Common myeloid progenitor, CD34-positive (primary cell): Measurements from ENCODE around the gene TSPO.
"Not testable (repeated sequence)": the region's sequence is repeated elsewhere in the genome, so short reads cannot be mapped to it uniquely, and the experiment has no call there.

ENCODE experiments used
- CTCF ChIA-PET: fragments of 350-600 bp; sonication (Branson Sonifier 250); formaldehyde crosslinking; loops from one replicate; lab custom pipeline; 2021; ENCODE audit warnings: antibody characterized with exemption; lab: Charles Lee
- POLR2A ChIA-PET: fragments of 350-600 bp; sonication (Branson Sonifier 250); formaldehyde crosslinking; loops from one replicate; lab custom pipeline; 2021; ENCODE audit warnings: antibody characterized with exemption; lab: Charles Lee
- DNase-seq, 3 donors: peaks; one replicate each; pipeline versions ENCODE4 v3.0.0 to v3.0.0-alpha.2; 2013
- H3K27ac ChIP-seq, 2 experiments: 1 replicate in 1 of 2; 2 replicates in 1 of 2; pipeline ENCODE4 v1.7.0; 2013; ENCODE audit warnings: inconsistent platforms in 2 of 2, low read length in 2 of 2, mild to moderate bottlenecking in 2 of 2, low read depth in 1 of 2, moderate library complexity in 1 of 2; ENCODE audit not compliant: severe bottlenecking in 2 of 2, insufficient read depth in 1 of 2, poor library complexity in 1 of 2
- H3K27me3 ChIP-seq, 5 experiments: replicated peaks in 2 of 5; 1 replicate in 3 of 5; 2 replicates in 2 of 5; pipeline versions ENCODE4 v1.6.1 to v1.7.0; 2013; ENCODE audit warnings: low read length in 4 of 5, mild to moderate bottlenecking in 2 of 5, moderate library complexity in 2 of 5, inconsistent platforms in 1 of 5; ENCODE audit not compliant: insufficient read depth in 5 of 5, control insufficient read depth in 4 of 5
- H3K36me3 ChIP-seq, 4 experiments: 1 replicate in 2 of 4; 2 replicates in 2 of 4; pipeline versions ENCODE4 v1.6.1 to v1.7.0; 2013; ENCODE audit warnings: low read length in 3 of 4, control low read depth in 1 of 4, mild to moderate bottlenecking in 1 of 4; ENCODE audit not compliant: control insufficient read depth in 4 of 4, insufficient read depth in 4 of 4
- H3K4me1 ChIP-seq, 4 experiments: 1 replicate in 3 of 4; 2 replicates in 1 of 4; pipeline versions ENCODE4 v1.6.1 to v1.7.1; 2013; ENCODE audit warnings: low read length in 3 of 4, mild to moderate bottlenecking in 3 of 4, control low read depth in 1 of 4, inconsistent platforms in 1 of 4, moderate library complexity in 1 of 4; ENCODE audit not compliant: control insufficient read depth in 4 of 4, insufficient read depth in 4 of 4; ENCODE audit errors: control extremely low read depth in 1 of 4
- H3K4me3 ChIP-seq, 7 experiments: 1 replicate in 4 of 7; 2 replicates in 3 of 7; pipeline versions ENCODE4 v1.5.1 to v1.7.0; 2013; ENCODE audit warnings: mild to moderate bottlenecking in 7 of 7, low read length in 6 of 7, moderate library complexity in 6 of 7, inconsistent platforms in 2 of 7, low read depth in 2 of 7, control low read depth in 1 of 7; ENCODE audit not compliant: insufficient read depth in 4 of 7, control insufficient read depth in 1 of 7; ENCODE audit errors: extremely low read depth in 1 of 7
- H3K9me3 ChIP-seq, 5 experiments: 1 replicate in 4 of 5; 2 replicates in 1 of 5; pipeline versions ENCODE4 v1.6.1 to v1.7.1; 2013; ENCODE audit warnings: low read length in 4 of 5, mild to moderate bottlenecking in 2 of 5, inconsistent platforms in 1 of 5, low read depth in 1 of 5, moderate library complexity in 1 of 5; ENCODE audit not compliant: control insufficient read depth in 4 of 5, insufficient read depth in 2 of 5; ENCODE audit errors: control extremely low read depth in 1 of 5
- WGBS: methylation state at CpG from one replicate; pipeline ENCODE4 v1.1.5; 2013; ENCODE audit not compliant: insufficient coverage; 5-methylcytosine and 5-hydroxymethylcytosine counted together

TSPO gene

DNA sequence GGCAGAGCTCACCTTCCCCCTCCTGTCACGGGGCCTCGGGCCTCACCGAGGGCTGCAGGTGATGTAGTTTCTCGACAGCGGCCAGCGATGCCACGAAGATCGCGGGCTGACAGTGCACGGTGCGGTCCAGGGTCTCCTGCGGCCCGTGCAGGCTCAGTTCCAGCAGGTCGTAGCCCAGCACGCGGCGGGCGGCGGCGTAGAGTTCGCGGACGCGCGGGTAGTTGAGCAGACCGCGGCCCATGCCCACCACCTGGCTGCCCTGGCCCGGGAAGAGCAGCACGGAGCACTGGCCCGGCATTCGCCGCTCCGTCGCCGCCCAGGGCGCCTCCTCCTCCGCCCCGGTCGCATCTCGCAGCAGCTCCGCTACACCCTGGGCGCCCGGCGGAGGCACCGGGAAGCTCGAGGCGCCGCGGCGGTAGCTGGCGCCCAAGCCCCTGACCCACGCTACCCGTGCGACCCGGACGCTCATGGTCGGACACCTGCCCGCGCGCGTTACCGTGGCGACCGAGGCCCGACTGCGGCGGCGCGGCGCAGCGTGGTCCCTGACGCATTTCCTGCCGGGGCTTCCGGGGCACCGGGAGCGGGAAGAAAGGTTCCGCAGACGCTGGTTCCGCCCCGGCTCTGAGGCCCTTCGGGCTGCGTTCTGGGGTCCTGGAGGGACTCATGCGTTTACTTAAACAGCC lies 8.3 kb upstream of the TSPO start, which contains the start of gene MCAT:
MCAT (minus strand) TSS at position 519 of the 683 bp plus-strand sequence; CDS start at position 469, 50 bp downstream.
- ChIA-PET CTCF (interaction anchor here (0.6 to 1.4 kb wide), 3 partner anchors 22 to 55 kb away, joined by 3 to 6 read pairs (median 4); partner anchors contain the start of gene BIK), POLR2A (no interaction called here)
- H3K9me3 ChIP-seq: no peaks in the 10 kb centered on the region
- H3K36me3 ChIP-seq: peaks cover 7 to 31% (median 27%) of the 10 kb centered on the region in 4 experiments
- peak within 1 kb of the TSS; percentile 43 to 82 (median 79) for H3K4me3 ChIP-seq
- H3K27me3 ChIP-seq: no peaks in the 10 kb centered on the region
- H3K27ac ChIP-seq: peak within 1 kb of the TSS; percentile 81 to 88
- peaks cover 0 to 36% (median 25%) of the 10 kb centered on the region in 4 experiments for H3K4me1 ChIP-seq
- WGBS: under 1% methylated on average over 83 of the region's 83 CpGs
- DNase-seq: peak; percentile 34 to 80 (median 79)

DNA sequence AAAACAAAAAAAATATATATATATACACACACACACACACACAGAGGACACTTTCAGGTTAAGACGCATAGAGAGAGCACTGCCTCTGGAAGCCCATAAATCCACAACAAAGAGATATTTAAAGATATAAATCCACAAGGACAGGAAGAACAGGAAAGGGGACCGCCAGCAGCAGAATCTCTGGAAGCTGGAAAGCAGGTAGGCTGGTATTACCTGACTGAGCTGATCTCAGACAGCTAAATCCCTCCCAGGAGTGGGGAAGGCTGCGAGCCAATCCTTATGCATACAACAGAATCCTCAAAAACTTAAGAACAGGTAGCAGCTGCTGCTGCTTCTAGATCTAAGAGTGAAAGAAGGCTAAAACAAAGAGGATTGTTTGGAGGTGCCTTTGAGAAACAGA lies 6.4 kb upstream of the TSPO start:
- Histone ChIP-seq H3K27me3 (no peaks in the 10 kb centered on the region), H3K4me3 (no peak overlapping the region), H3K36me3 (peaks cover 6 to 14% (median 14%) of the 10 kb centered on the region in 4 experiments), H3K4me1 (peaks cover 0 to 45% (median 34%) of the 10 kb centered on the region in 4 experiments), H3K27ac (no peak overlapping the region), H3K9me3 (no peaks in the 10 kb centered on the region)
- no CpG with 5 or more reads among the region's 3 CpGs for WGBS
- no peak for DNase-seq
- CTCF ChIA-PET: interaction anchor here (1.4 kb wide), 1 partner anchor 19 kb away, joined by 3 read pairs; no protein-coding TSS in a partner anchor
- POLR2A ChIA-PET: no interaction called here

DNA sequence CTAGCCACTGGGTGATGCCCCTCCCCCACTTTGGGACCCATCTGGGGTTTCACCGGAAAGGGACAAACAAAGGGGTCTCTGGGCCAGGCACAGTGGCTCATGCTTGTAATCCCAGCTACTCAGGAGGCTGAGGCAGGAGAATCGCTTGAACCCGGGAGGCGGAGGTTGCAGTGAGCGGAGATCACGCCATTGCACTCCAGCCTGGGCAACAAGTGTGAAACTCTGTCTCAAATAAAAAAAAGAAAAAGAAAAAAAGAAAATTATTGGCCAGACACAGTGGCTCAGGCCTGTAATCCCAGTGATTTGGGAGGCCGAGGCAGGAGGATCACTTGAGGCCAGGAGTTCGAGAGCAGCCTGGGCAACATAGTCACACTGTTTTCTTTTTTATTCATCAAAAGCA lies 6.0 kb upstream of the TSPO start:
- H3K4me1 ChIP-seq: peaks cover 0 to 45% (median 34%) of the 10 kb centered on the region in 4 experiments
- DNase-seq, POLR2A ChIA-PET, H3K27ac ChIP-seq, H3K4me3 ChIP-seq, H3K9me3 ChIP-seq, H3K27me3 ChIP-seq: not testable (repeated sequence)
- WGBS: 100% methylated on average over 4 of the region's 8 CpGs
- peaks cover 4 to 10% (median 10%) of the 10 kb centered on the region in 4 experiments for H3K36me3 ChIP-seq
- CTCF ChIA-PET: interaction anchor here (1.4 kb wide), 1 partner anchor 18 kb away, joined by 3 read pairs; no protein-coding TSS in a partner anchor

DNA sequence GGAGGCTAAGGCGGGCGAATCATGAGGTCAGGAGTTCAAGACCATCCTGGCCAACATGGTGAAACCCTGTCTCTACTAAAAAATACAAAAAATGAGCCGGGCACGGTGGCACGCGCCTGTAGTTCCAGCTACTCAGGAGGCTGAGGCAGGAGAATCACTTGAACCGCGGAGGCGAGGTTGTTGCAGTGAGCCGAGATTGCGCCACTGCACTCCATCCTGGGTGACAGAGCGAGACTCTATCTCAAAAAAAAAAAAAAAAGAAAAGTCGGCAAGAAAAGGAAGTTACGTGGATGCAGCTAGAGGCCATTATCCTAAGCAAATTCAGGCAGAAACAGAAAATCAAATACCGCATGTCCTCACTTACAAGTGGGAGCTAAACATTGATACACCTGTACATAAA lies 5.0 kb upstream of the TSPO start:
- not testable (repeated sequence) for H3K36me3 ChIP-seq, H3K9me3 ChIP-seq, DNase-seq, H3K27ac ChIP-seq, H3K27me3 ChIP-seq, H3K4me3 ChIP-seq
- CTCF ChIA-PET: interaction anchor here (0.6 to 2.9 kb wide), 4 partner anchors 8 to 457 kb away, joined by 3 to 14 read pairs (median 4); no protein-coding TSS in a partner anchor
- POLR2A ChIA-PET: interaction anchor here (0.7 kb wide), 1 partner anchor 289 kb away, joined by 4 read pairs; no protein-coding TSS in a partner anchor
- peaks cover 0 to 52% (median 39%) of the 10 kb centered on the region in 4 experiments for H3K4me1 ChIP-seq
- WGBS: 90% methylated on average over 13 of the region's 15 CpGs

DNA sequence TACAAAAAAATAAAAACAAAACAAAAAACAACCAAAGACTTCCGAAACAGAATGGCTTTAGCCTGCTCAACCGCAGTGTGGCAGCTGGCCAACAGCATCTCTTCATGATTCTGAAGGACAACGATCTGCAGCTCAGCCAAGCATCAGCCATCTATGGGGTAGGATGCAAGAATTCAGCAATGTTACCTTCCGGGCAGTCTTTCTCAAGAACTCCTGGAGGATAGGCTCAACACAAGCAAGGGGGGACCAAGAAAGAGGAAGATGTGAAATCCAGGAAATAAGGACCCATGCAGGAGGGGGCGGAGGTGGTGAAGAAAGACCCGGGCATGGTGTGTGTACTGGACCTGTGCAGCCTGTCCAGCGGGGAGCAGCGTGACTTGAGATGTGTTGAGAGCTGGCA lies 3.5 kb upstream of the TSPO start:
- ChIA-PET POLR2A (interaction anchor here (0.6 to 1.0 kb wide), 2 partner anchors 17 to 532 kb away, joined by 3 to 4 read pairs; no protein-coding TSS in a partner anchor), CTCF (interaction anchor here (1.1 to 2.9 kb wide), 6 partner anchors 10 to 38 kb away, joined by 3 to 14 read pairs (median 4); partner anchors contain the start of gene BIK)
- Histone ChIP-seq H3K27me3 (no peaks in the 10 kb centered on the region), H3K4me1 (peaks cover 0 to 56% (median 50%) of the 10 kb centered on the region in 4 experiments), H3K27ac (no peak overlapping the region), H3K9me3 (no peaks in the 10 kb centered on the region), H3K36me3 (no peaks in the 10 kb centered on the region), H3K4me3 (peak overlapping the region in 4 of 7 experiments; percentile 22 to 60 (median 38))
- DNase-seq: peak; percentile 57 to 84 (median 84)
- WGBS: 22% methylated on average over 8 of the region's 8 CpGs

DNA sequence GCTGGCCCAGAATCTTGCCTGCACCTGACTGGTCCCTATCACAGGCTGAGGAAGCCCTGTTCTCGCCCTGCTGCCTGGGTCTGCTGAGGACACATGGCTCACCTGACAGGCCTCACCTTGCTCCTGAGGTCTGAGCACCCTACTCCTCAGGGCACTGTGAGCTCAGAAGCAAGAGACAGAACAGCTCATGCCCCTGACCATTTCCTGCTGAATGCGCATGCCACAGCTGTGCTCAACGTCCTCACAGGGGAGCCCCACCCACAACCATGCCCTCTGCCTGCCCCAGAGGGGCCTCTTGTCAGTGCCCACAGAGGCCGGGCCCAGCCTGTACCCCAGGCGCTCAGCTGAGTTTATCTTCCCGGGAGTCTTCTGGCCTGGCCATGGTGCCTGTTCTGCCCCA lies 2.8 kb upstream of the TSPO start:
- POLR2A ChIA-PET: interaction anchor here (0.6 kb wide), 1 partner anchor 10 kb away, joined by 3 read pairs; no protein-coding TSS in a partner anchor
- peak in 1 of 3 donors; percentile 17 for DNase-seq
- CTCF ChIA-PET: interaction anchor here (1.2 to 2.9 kb wide), 4 partner anchors 10 to 21 kb away, joined by 3 to 14 read pairs (median 4); no protein-coding TSS in a partner anchor
- no peaks in the 10 kb centered on the region for H3K27me3 ChIP-seq
- 50% methylated on average over 4 of the region's 6 CpGs for WGBS
- no peaks in the 10 kb centered on the region for H3K9me3 ChIP-seq
- no peak overlapping the region for H3K27ac ChIP-seq
- H3K4me3 ChIP-seq: no peak overlapping the region
- H3K36me3 ChIP-seq: no peaks in the 10 kb centered on the region
- peaks cover 0 to 53% (median 45%) of the 10 kb centered on the region in 4 experiments for H3K4me1 ChIP-seq
